Iris pigment epithelial cell (primary cell): ENCODE results near the gene GRIA1.

Source experiments
- DNase-seq: peaks from one replicate; pipeline ENCODE4 v3.0.0-alpha.2; 2011; ENCODE audit warnings: low read depth

The GRIA1 gene

DNA sequence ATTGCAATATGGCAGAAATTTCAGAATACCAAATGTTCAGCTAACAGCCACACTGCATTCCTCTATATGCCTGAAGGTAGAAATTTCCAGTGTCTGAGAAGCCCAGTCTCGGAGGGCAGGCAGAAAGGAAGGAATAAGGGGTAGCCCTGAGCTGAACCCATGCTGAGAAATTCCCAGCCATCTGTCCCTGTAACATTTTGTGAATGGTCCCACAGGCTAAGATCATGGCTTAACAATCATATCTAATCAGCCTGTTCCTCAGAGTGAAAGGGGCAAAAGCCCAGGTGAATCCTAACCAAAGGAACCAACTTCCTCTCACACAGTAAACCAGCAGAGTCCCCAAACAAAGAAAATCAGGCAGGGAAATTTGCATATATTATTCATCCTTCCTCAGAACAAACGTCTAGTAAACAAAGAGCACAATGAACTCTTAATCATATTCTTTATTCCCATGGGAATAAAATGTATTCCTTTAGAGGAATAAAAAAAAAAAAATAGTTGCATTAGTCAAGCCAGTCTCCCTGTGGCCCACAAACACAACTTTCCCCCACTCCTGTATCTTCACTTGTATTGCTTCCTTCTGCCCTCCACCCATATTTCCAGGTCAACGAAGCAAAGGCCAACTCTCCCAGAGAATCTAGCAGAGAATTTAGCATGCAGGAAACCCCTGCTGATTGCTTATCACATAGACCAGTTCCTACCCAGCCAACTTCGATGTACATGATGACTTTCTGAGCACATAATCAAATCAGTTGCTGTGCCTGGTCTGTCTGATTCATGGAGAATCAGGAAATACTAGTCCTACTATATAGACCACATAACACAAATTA is 290.6 kb downstream of the GRIA1 start:
- DNase-seq, result no peak

DNA sequence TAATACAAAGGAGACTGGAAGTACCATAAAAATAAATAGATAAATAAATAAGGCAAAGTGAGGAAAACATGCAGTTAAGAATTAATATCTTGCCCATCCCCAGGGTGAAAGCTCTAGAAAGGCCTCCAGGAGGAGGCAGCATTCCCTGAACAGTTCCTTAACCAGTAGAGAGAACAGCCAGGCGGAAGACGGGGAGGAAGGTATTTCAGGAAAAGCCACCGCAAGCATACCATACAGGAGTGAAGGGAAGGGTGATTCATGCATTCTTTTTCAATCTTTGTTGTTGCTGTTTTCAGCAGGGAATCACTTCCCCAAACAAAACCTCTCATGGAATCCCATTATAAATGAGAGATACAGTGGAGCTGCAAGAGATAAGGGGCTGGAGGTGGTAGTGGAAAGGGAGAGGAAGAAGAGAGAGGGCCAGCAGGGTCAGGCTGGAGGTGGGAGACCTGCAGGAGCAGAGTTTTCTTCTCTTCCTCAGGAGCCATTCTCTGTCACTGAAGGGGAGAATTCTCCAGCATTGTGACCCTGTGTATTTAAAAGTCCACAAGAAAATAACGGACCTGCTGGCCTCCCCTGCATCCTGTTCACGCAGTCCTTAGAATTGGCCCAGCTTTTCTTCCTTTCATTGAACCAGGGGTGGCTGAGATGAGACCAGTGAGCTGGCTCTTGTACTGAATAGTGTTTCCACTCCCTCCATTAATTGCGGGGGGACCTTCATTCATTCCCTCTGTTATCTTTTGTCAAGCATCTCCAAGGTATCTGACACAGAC is 292.3 kb downstream of the GRIA1 start:
- DNase-seq, result peak; percentile 30

- DNase-seq, result no peak
Measured at GRCh38 chr5:153783362-153783658, 292.8 kb downstream of the GRIA1 start.

DNA sequence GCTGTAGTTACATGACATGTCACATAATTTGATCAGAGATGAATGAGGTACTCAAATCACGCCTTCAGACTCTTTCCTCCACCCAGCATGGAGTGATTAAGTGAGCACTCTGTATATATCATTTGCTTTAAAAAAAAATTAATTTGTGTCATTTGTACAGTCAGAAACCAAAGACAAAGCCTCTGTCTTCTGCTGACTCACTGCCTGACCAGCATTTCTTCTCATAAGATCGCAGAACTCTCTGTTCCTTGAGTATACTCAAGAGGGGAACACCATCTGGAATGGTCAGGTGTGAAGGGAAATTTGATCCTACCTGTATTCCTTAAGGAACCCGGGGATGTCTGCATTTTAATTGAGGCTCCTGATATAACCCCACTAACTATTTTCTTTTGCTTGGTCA is 293.8 kb downstream of the GRIA1 start:
- DNase-seq, result no peak

DNA sequence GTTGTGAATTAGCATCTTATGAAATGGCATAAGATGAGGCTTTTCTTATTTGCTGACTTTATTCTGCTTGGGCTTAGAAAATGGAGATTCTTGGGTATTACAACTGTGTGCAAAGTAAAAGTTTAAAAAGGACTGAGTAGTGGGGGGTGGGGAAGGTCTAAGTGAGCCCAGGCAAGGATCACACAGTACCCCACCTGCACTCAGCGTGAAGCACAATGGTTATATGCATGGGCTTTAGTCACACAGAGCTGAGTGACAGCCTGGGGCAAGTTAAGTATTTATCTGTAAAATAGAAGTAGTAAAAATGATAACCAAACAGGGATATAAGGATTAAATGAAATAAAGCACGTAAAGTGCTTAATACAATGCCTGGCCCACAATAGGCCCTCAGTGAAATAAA is 300.9 kb downstream of the GRIA1 start:
- no peak for DNase-seq

DNA sequence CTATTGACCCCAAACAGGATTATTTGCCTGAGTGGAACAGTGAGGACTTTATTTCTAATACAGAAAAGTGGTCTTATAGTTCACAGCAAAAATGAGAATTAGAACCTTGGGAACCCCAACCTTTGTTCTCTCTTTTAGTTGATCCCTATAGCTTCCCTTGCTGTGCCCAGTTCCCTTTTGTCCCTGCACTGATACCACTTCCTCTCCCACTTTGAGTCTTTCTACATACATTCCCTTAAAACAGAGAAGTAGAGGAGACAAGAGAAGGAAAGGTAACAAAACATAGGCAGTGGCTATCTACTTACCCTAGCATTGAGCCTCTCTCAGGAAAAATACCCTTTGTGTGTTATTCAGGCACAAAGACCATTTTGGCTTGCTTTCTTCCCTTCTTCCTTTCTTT is 301.8 kb downstream of the GRIA1 start:
- DNase-seq, result no peak

DNA sequence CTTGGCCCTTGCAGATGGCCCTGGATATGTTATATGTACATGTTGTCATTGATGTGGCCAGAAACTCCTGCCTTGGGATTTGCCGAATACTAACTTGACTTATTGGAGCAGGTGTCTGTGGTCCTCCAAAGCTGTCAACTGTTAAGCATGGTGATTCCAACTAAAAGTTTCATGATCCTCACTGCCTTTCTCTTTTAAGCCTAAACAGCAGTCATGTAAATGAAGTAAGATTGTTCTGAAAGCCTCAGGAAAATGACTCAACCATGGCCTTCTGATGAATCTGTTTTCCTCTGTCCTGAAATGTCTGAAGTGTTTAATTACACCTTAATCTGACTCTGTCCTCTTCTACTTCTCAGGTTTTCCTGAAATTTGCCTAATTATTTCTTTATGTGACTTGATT is 303.2 kb downstream of the GRIA1 start:
- DNase-seq, result no peak

DNA sequence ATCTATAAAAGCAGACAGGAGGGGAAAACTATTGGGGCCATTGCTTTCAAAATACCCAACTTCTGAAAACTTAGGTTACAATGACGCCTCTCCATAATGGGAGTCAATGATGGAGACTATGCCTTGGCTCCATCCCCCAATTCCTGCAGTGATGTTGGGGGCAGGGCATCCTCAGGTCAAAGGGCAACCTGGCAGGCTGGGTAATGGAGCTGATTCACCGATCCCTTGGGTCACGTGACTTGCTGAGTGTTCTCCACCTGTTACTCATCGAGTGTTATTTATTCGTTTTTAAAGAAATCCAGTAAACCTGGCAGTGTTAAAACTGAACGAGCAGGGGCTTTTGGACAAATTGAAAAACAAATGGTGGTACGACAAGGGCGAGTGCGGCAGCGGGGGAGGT is 303.9 kb downstream of the GRIA1 start:
- no peak for DNase-seq

DNA sequence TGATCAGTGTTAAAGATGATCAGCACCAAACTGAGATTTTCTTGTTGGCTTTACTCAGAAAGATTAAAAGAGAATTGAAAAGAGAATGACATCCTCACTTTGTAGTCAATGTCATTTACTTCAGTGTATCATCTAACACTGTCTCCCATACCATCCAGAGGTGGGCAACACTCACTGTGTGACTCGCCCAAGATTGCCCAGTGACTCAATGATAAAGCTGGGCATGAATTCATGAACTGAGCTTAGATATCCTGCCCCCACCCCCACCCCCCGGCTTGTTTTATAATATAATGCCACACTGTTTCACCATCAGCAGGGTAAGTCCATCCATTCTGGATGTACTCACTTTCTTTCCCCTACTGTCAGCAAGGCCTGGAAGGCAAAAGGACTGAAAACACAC is 306.1 kb downstream of the GRIA1 start:
- no peak for DNase-seq

DNA sequence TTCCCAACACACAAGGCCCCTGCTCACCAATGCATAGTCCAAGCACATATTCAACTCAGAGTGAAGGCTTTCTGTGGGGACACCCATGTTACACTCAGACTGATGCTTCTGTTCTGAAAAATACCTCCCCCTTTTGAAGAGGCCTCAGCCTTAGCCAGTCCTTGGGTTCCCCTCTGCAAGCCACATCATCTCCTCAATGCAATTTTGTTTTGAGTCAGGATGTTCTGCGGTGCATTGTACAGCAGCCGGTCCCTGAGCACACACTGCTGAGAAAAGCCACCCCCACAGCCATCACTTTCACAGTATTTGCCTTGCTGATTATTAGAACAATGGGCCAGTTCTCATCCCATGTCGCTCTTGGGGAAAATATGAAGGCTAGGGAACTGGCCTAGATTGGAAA is 307.0 kb downstream of the GRIA1 start:
- no peak for DNase-seq

- DNase-seq, result no peak
Measured at GRCh38 chr5:153798830-153799229, 308.4 kb downstream of the GRIA1 start.

DNA sequence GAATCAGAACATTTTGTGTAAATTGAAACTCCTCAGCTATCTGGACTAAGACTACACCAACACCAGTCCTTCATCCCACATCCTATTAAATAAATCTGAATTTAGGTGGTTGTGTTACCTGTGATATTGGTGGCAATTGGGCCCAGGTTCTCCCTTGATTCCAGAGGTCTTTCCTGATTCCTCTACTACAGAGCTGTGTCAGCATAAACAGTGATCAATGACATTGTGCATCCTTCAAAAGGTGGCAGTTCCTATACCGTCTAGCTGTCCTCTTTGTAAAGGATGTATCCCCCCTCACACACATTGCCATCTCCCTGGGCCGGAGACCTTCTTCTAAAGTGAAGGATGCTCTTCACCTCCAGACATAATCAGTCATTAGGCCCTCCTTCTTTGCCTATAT is 309.0 kb downstream of the GRIA1 start:
- DNase-seq, result no peak

GRCh38 chr5:153802050-153802821 is 311.8 kb downstream of the GRIA1 start:
- no peak for DNase-seq

DNA sequence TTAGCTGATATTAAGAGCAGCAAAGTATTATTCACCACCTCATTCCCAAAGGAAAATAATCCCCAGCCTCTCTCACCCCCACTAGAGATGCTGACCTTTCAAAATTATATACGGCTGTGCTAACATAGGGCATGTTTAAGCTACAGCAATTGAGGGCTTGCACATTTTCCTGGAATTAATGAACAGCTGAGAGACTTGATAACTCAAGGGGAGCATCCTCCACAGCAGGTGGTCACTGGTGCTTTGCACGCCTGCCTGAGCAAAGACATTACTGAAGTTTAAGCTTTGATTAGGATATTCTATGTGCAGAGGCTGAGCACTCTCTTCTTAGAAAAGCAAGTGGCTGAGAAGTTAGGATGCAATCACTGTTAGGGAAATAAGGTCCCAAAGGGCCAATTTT is 317.3 kb downstream of the GRIA1 start:
- no peak for DNase-seq

GRCh38 chr5:153809166-153809565 is 318.7 kb downstream of the GRIA1 start:
- no peak for DNase-seq

DNA sequence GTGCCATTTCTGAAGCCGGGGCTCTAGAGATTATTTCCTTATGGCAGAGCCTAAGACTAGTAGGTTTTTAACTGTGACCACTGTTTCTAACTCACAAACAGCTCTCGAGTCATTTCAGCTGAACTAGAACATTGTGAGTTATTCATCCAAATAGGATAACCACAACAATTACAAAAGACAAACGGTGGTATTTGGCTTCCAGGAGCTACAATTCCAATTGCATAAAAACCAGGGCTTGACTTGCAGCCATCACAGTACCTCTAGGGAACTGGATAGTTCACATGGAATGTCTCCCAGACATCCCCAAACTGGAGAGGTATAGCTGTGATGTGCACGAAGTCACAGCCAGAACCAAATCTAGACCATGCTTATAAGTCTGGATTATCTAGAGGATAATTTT is 323.4 kb downstream of the GRIA1 start:
- no peak for DNase-seq

DNA sequence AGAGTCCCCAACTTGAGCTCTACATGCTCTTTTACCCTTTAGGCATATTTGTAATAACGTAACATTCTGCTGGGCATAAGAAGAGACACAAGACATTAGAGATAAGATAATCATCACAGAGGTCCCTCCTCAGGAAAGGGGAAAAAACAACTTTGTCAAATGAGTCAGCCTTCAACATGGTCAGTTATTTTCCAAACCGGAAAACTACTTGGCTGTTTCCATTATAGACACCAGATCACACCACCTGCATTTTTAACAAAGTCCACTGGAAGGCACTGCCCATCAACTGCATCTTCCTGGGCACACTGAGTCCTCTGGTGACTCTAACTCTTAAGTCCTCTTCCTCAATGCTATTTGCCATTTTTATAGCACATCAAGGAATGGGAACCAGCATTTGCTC is 326.4 kb downstream of the GRIA1 start:
- DNase-seq, result no peak

DNA sequence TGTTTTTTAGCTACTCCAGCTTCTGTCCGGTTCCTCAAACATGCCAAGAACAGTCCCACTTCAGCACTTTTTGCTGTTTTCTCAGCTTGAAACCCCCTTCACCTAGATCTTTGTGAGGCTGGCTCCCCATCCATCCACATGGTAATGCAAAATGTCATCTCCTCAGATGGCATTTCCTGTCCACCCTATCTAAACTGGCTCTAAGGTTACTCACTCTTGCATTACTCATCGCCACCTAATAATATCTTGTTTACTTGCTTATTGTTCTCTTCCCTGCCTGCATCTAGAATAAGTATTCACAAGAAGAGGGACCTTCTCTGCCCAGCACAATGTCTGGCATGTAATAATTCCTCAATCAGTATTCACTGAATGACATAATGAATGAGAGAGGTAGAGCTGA is 328.2 kb downstream of the GRIA1 start:
- DNase-seq, result no peak

GRCh38 chr5:153823036-153823435 is 332.6 kb downstream of the GRIA1 start:
- no peak for DNase-seq

GRCh38 chr5:153824909-153825308 is 334.4 kb downstream of the GRIA1 start:
- DNase-seq, result no peak

GRCh38 chr5:153827397-153827796 is 336.9 kb downstream of the GRIA1 start:
- DNase-seq, result peak; percentile 5

DNA sequence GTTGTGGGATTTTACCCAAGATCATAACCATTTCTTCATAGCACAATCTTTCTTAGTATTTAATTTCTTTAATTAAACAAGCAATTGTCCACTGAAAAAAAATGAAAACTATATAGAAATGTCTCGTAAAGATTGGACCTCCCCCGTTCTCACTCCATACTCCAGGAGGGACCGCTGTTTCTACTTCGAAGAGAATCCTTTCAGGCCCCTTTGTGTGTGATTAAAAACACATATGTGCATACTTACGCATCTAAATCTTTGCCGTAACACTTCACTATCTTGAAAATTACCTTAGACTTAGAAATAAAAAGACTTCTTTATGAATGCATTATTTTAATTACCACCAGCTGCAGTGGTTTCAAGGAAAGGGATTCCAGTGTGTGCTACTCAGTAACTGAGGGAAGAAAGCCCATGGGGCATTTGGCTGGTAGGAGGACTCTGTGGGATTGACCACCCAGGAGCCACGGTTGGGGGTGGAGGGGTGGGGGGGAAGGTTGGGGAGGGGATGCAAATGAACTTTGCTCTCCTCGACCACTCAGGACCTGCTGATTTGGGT is 339.1 kb downstream of the GRIA1 start:
- DNase-seq, result no peak

GRCh38 chr5:153831973-153832372 is 341.5 kb downstream of the GRIA1 start:
- DNase-seq, result peak; percentile 49
